ENCODE results near the gene HNRNPA2B1. TPM values are rescaled to one million over a fixed set of nuclear protein-coding genes. Genes with fewer than 3 reads are reported as not detected.
A peak's percentile ranks its signal among the peaks of the same experiment; 100 is the strongest.

The HNRNPA2B1 gene
- total RNA-seq, 3 donors from 2014 or later (not counting 1 experiment from before 2014, with no cell fraction given) = 473 to 627 (median 585) TPM

GRCh38 chr7:26193432-26194207 lies 6.9 kb downstream of the HNRNPA2B1 start:
- H3K36me3 ChIP-seq (ENCODE audit: control insufficient read depth, insufficient read depth, low read length) = peaks cover 92% of the 10 kb centered on the region
- ATAC-seq (peak; percentile 12 to 37 (median 33)), DNase-seq (peak in 1 of 2 donors; percentile 39)
- H3K36me3 Mint-ChIP-seq = peaks cover 72% of the 10 kb centered on the region
- H3K9me3 ChIP-seq (ENCODE audit: control insufficient read depth, insufficient read depth, low read length) = no peaks in the 10 kb centered on the region
- H3K4me1 Mint-ChIP-seq = peaks cover 90 to 92% of the 10 kb centered on the region in 2 donors
- peak overlapping the region; percentile 70 for H3K27ac ChIP-seq (ENCODE audit: low read length)
- TF ChIP-seq CTCF (IDR thresholded peaks at IDR 0.05) = no peak
- H3K27me3 ChIP-seq (ENCODE audit: control insufficient read depth, insufficient read depth, low read length) = no peaks in the 10 kb centered on the region
- no peaks in the 10 kb centered on the region for H3K27me3 Mint-ChIP-seq (ENCODE audit: low read depth in 2 of 2)
- peaks cover 25% of the 10 kb centered on the region for H3K4me1 ChIP-seq (ENCODE audit: control insufficient read depth, insufficient read depth, low read length)
- peak overlapping the region; percentile 100 for H3K27ac Mint-ChIP-seq
- 69% methylated on average over 8 of the region's 8 CpGs for WGBS (ENCODE audit: insufficient coverage)
- H3K4me3 Mint-ChIP-seq = peak overlapping the region; percentile 83
- intact Hi-C loops (cut with micrococcal nuclease) = no loop called here
- H3K9me3 Mint-ChIP-seq = no peaks in the 10 kb centered on the region
- H3K4me3 ChIP-seq (ENCODE audit: low read length) = no peak overlapping the region

- peaks cover 91 to 95% of the 10 kb centered on the region in 2 donors for H3K4me1 Mint-ChIP-seq
- Histone ChIP-seq H3K9me3 (ENCODE audit: control insufficient read depth, insufficient read depth, low read length) (no peaks in the 10 kb centered on the region), H3K4me1 (ENCODE audit: control insufficient read depth, insufficient read depth, low read length) (peaks cover 25% of the 10 kb centered on the region), H3K27ac (ENCODE audit: low read length) (no peak overlapping the region), H3K36me3 (ENCODE audit: control insufficient read depth, insufficient read depth, low read length) (peaks cover 99% of the 10 kb centered on the region), H3K27me3 (ENCODE audit: control insufficient read depth, insufficient read depth, low read length) (no peaks in the 10 kb centered on the region), H3K4me3 (ENCODE audit: low read length) (no peak overlapping the region)
- no peaks in the 10 kb centered on the region for H3K27me3 Mint-ChIP-seq (ENCODE audit: low read depth in 2 of 2)
- TF ChIP-seq CTCF (IDR thresholded peaks at IDR 0.05) = no peak
- WGBS (ENCODE audit: insufficient coverage) = 43% methylated on average over 3 of the region's 3 CpGs
- intact Hi-C loops (cut with micrococcal nuclease) = no loop called here
- ATAC-seq (no peak), DNase-seq (peak in 1 of 2 donors; percentile 42)
- no peaks in the 10 kb centered on the region for H3K9me3 Mint-ChIP-seq
- peak overlapping the region; percentile 83 for H3K4me3 Mint-ChIP-seq
- H3K27ac Mint-ChIP-seq = peak overlapping the region; percentile 100
- peaks cover 64% of the 10 kb centered on the region for H3K36me3 Mint-ChIP-seq
These were observed 8.0 kb downstream of the HNRNPA2B1 start for GRCh38 chr7:26192485-26193087.

- Mint-ChIP-seq H3K27me3 (ENCODE audit: low read depth in 2 of 2) (no peaks in the 10 kb centered on the region), H3K9me3 (no peaks in the 10 kb centered on the region), H3K27ac (peak overlapping the region; percentile 100), H3K36me3 (peaks cover 59% of the 10 kb centered on the region), H3K4me3 (peak overlapping the region; percentile 60), H3K4me1 (peaks cover 91 to 95% of the 10 kb centered on the region in 2 donors)
- DNase-seq (peak in 1 of 2 donors; percentile 19), ATAC-seq (no peak)
- WGBS (ENCODE audit: insufficient coverage) = no CpG with 5 or more reads among the region's 1 CpG
- Histone ChIP-seq H3K4me3 (ENCODE audit: low read length) (no peak overlapping the region), H3K27me3 (ENCODE audit: control insufficient read depth, insufficient read depth, low read length) (no peaks in the 10 kb centered on the region), H3K9me3 (ENCODE audit: control insufficient read depth, insufficient read depth, low read length) (no peaks in the 10 kb centered on the region), H3K4me1 (ENCODE audit: control insufficient read depth, insufficient read depth, low read length) (peaks cover 22% of the 10 kb centered on the region), H3K36me3 (ENCODE audit: control insufficient read depth, insufficient read depth, low read length) (peaks cover 93% of the 10 kb centered on the region), H3K27ac (ENCODE audit: low read length) (no peak overlapping the region)
- intact Hi-C loops (cut with micrococcal nuclease) = no loop called here
- no peak for TF ChIP-seq CTCF (IDR thresholded peaks at IDR 0.05)
These were observed 8.5 kb downstream of the HNRNPA2B1 start for GRCh38 chr7:26191974-26192479.
